ENCODE measurements around the gene CLEC4G. TPM values are rescaled to one million over a fixed set of nuclear protein-coding genes. Genes with fewer than 3 reads are reported as not detected.

The CLEC4G gene
- total RNA-seq, 1 experiment from 2014 or later: not detected

DNA sequence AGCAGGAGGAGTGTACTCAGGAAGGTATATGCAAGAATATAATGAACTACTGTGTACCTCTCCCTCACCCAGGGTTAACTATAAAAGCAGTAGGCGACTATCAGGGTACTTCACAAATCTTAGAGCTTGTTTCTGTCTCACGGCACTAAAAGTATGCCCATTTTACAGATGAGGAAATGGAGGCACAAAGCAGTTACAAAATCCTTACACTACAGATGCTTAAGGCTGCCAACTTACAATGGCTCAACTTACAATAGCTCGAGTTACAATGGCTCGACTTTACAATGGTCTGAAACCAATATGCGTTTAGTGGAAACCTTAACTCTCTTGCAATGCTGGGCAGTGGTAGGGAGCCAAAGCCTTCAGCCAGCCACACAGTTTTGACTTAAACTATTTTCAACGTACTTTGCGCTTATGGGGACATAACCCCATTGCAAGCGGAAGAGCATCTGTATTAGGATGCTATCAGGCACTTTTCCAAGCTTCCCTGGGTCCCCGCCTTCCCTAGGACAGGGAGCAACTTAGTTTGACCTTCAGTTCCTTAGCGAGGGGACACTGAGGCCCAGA lies 34.1 kb downstream of the CLEC4G start:
- no peak for DNase-seq (ENCODE audit: low read depth)

DNA sequence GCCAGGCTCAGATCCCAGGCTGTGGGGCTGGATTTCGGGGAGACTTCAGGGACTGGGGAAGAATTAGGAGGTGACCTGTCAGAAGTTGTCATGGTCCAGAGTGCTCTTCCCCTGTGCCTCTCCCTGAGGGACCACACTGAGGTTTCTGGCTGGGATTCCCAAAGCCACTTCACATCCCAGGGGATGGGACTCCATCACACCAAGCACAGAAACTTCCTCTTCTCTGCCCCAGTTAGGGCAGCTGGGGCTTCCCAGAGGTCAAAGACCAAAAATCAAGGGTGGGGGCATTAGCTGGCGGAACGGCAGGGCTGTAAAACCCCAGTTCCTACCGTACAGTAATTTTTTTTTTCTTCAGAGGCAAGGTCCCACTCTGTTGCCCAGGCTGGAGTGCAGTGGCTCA lies 37.4 kb downstream of the CLEC4G start:
- DNase-seq (ENCODE audit: low read depth): no peak

DNA sequence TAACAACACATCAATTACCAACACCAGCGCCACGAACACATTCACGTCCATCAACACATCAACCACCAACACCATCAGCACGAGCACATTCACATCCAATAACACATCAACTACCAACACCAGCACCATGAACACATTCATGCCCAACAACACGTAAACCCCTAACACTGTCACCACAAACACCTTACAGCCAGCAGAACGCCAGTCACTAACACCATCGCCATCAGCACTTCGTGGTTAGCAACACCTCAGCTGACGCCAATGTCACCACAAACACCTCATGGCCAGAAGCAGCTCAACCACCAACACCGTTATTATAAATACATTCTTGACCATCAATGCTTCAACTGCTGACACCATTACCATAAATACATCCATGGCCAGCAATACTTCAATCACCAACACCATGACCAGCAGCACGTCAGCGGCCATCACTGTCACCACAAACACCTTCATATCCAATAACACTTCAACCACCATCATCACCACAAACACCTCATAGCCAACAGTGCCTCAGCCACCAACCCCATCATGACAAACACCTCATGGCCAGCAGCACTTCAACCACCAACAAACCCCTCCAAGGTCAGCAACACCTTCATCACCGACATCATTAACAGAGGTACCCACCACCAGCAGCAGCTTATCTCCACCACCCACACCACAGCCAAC lies 39.4 kb downstream of the CLEC4G start:
- no peak for DNase-seq (ENCODE audit: low read depth)

DNA sequence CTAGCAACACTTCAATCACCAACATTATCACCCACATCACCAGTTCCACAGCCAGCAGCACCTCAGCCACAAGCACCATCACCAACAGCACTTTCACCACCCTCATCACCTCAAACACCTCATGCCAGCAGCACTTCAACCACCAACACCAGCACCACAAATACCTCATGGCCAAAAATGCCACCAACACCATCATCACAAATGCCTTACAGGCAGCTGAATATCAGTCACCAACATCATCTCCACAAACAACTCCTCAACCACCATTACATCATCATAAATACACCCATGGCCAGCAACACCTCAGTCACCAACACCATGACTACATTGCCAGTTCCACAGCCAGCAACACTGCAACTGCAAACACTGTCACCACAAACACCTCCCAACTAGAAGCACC lies 40.4 kb downstream of the CLEC4G start:
- no peak for DNase-seq (ENCODE audit: low read depth)

DNA sequence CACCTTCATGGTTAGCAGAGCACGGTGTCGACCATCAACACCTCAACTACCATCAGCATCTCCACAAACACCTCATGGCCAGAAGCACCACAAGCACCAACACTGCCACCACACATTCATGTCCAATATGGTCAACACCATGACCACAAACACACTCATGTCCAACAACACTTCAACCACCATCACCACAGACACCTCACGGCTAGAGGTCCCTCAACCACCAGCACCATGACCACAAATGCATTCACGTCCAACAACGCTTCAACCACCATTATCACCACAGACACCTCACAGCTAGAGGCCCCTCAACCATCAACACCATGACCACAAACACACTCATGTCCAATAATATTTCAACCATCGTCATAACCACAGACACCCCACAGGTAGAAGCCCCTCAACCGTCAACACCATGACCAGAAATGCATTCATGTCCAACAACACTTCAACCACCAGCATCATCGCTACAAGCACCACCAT lies 41.1 kb downstream of the CLEC4G start:
- DNase-seq (ENCODE audit: low read depth): no peak

DNA sequence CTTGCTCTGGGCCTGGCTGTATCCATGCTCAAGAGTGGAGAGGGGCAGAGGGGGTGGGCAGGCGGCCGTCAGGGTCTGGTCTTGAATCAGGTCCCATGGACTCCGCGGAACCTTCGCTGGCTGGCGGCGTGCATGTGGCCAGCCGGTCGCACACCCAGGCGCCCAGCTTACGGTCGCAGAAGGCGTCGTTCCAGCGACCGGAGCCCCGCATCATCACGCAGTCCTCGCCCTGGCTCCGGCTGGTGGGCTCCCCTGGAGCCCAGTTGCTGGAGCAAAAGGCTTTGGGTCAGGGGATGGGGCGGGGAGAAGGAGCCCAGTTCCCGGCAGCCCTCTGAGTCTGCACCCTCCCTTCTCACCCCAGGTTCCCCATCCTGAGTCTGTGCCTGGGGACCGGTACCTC lies 42.7 kb downstream of the CLEC4G start:
- no peak for DNase-seq (ENCODE audit: low read depth)

DNA sequence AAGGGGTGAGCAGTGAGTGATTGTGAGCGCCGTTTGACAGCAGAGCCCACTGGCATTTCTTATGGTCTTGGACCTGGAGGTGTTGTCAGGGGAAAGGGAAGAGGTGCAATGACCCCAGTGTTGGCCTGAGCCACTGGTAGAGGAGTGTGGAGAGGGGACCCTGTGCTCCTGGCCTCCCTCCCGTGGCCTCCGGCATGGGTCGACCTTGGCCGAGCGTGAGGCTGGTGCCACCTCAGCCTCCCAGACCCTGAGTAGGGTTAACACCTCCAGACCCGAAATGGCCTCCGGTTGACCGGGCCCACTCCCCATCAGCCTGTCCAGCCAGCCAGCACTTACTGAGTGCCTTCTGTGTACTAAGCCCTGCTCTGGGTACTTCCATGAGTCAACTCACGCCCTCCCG lies 44.7 kb downstream of the CLEC4G start:
- no peak for DNase-seq (ENCODE audit: low read depth)

DNA sequence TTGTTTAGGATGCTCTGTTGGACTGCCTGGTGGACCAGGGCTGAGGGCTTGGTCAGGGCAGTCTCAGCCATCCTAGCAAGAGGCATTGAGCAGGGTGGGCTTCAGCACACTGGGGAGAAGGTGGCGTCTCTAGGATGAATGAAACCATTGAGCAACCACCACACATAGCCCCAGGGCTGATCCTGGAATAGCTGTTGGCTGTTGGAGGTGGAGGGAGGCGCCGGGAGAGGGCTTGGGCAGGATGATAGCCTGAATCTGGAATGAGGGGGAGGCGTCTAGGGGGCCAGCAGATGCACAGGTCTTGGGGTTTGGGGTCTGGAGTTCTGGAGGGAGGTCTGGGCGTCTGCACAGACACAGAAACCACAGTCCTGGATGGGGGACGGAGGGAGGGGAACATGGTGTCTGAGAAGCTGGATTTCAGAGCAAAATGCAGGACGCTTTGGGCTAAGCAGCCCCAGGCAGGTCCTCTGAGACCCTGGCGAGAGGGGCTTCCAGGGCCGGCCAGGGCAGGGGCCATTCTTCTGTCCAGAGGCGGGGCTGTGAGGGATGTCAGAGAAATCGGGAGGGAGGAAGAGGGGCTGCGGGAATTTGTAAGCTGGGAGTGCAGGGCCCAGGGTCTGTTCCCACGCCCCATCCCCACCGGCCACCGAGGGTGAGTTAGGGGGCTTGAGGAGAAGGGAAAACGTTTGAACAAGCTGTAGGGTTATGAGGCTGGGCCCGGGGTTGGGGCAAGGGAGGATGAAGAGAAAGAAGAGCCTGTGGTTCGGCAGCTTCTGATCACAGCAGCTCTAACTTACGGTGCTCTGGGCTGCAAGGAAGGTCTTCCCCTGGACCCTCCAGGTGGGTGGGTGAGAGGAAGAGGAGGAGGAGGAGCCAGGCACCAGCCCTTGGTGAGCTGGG lies 46.1 kb downstream of the CLEC4G start:
- no peak for DNase-seq (ENCODE audit: low read depth)

DNA sequence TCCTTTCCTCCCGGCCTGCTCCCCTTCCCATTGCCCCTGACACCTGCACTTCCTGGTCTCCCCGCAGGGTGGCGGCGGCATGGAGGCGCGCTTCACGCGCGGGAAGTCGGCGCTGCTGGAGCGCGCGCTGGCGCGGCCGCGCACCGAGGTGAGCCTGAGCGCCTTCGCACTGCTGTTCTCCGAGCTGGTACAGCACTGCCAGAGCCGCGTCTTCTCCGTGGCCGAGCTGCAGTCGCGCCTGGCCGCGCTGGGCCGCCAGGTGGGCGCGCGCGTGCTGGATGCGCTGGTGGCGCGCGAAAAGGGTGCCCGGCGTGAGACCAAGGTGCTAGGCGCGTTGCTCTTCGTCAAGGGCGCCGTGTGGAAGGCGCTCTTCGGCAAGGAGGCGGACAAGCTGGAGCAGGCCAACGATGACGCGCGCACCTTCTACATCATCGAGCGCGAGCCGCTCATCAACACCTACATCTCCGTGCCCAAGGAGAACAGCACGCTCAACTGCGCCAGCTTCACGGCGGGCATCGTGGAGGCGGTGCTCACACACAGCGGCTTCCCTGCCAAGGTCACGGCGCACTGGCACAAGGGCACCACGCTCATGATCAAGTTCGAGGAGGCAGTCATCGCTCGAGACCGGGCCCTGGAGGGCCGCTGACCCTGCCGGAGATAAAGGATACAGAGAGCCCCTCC lies 49.6 kb downstream of the CLEC4G start:
- no peak for DNase-seq (ENCODE audit: low read depth)

DNA sequence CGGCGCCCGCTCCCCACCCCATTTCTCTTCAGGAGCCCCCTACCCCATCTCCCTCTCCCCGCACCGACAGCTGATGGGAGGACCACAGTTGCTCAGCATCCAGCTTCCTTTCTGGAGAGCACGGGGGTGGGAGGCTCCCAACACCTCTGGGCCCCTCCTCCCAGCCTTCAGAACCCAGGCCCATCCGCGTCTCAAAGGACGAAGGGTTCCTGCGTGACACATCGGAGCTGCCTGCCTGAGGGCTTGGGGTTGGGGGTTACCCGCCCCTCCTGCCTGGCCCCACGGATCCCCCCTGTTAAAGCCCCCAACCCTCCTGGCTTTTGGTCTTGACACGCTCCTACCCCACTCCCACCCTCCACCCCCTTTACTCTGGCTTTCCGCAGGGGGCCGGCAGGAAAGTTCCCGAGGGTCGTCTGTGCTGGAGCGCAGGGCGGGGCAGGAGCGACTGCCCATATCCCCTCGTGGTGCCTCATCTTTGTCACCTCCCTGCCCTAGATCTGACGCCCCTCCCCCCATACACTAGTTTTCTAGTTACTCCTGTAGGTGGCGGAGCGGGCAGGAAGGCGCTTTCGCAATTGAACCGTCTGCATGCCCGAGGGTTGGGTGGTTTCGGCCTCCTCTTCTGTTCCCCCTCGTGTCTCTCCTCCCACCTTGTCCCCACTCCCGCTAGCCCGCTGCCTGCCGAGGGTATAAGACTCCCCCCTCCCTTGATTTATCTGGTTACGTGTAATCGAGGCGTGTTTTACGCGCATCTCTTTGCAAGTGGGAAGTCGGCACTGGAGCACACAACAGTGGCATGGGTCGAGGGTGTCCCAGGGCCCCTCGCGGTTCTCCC lies 50.4 kb downstream of the CLEC4G start:
- peak; percentile 56 for DNase-seq (ENCODE audit: low read depth)

DNA sequence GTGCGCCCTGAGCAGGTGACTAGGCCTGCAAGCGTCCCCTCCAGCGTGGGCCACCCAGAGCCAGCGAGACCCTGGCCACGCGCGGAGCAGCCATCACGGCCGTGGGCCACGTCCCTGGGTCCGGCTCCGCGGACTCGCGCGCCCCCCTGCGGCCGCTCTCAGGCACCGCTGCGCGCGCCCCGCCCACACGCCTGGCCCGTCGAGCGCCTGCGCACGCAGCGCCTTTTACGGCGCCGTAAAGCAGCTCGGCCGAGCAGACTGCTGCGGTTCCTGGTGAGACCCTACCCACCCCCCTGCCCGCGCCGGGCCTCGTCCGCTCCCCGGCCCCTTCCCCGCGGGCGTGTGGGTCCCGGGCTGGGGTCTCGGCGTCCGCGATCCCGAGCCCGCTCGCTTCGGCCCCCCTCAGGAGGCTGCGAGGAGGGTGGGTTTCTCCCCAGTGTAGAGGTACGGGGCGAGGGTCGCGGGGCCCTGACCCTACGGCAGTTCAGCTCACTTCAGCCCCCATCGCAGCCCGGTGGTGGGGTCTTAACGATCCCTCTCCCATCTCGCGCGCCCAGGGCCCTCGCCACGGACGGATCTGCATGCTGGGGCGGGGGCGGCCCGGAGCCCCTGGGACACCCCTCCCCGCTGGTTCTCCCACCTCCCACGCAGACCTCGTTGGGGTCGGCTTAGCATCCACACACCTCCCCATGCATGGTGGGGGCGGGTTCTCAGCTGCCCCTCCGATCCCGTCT lies 51.1 kb downstream of the CLEC4G start, which contains the start of gene TRAPPC5:
Gene TRAPPC5 (plus strand): TSS at position 228 of the 734 bp plus-strand sequence. CDS start 1,421 bp downstream, outside the sequence.
- peak; percentile 87 for DNase-seq (ENCODE audit: low read depth)

DNA sequence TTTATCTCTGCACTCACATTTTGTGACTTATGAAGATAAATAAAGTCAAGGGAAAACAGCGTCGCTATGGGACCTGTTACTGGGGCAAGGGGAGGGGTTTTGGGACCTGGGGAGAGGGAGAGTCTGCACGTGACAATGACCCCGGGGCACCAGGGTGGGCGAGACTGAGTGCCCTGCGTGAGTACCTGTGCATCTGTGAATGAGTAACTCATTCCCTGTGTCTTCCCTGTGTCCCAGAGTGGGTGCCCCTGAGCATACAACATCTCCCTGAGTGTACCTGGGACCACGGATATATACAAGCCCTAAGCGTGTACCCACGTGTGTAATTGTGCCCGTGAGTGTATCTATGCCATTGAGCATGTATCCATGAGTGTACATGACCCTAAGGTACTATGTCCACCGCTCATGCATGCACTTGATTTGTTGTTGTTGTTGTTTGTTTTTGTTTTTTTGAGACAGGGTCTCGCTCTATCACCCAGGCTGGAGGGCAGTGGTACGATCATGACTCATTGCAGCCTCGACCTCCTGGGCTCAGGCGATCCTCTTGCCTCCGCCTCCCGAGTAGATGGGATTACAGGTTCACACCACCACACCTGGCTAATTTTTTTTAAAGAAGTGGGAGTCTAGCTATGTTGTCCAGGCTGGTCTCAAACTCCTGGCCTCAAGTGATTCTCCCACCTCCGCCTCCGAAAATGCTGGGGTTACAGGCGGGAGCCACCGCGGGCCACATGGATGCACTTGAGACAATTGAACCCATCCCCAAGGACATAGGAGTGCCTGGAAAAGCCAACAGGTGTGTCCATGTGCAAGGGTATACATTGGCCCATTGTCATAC lies 51.9 kb downstream of the CLEC4G start:
- no peak for DNase-seq (ENCODE audit: low read depth)

DNA sequence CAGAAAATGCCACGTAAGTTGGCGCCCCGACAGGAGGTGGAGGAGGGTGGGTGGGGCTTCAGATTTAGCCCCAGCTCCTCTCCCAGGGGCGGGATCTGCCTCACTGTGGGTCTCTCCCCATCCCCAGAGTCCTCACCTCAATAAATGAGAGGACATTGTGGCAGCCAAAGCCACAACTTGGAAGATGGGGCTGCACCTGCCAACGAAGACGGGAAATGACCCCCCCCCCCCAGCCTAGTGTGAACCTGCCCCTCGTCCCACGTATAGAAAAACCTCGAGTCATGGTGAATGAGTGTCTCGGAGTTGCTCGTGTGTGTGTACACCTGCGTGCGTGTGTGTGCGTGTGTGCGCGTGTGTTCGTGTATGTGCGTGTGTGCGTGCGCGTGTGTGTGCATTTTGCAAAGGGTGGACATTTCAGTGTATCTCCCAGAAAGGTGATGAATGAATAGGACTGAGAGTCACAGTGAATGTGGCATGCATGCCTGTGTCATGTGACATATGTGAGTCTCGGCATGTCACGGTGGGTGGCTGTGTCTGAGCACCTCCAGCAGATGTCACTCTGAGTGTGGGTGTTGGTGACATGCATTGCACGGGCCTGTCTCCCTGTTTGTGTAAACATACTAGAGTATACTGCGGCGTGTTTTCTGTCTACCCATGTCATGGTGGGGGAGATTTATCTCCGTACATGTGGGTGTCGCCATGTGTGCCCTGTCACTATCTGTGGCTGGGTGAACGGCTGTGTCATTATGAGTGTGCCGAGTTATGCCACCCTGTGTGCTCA lies 52.7 kb downstream of the CLEC4G start:
- DNase-seq (ENCODE audit: low read depth): no peak

Other genes starting within 250 kb of the CLEC4G start
- gene PEX11G, start 243.1 kb downstream of the CLEC4G start, total RNA-seq (2014; rRNA removed; shearing (Covaris generic)): 0.60 and 1.0 TPM in 2 replicates
- 16.9 and 37.6 TPM in 2 replicates for gene ZNF358, start 216.0 kb downstream of the CLEC4G start, total RNA-seq (2014; rRNA removed; shearing (Covaris generic))
- gene MCOLN1, start 209.5 kb downstream of the CLEC4G start, total RNA-seq (2014; rRNA removed; shearing (Covaris generic)): 1.6 and 3.6 TPM in 2 replicates
- gene PNPLA6, start 196.4 kb downstream of the CLEC4G start, total RNA-seq (2014; rRNA removed; shearing (Covaris generic)): 40.5 and 51.0 TPM in 2 replicates
- 1.4 and 1.5 TPM in 2 replicates for gene CAMSAP3, start 136.2 kb downstream of the CLEC4G start, total RNA-seq (2014; rRNA removed; shearing (Covaris generic))
- 47.3 and 48.9 TPM in 2 replicates for gene XAB2, start 102.6 kb downstream of the CLEC4G start, total RNA-seq (2014; rRNA removed; shearing (Covaris generic))
- 31.9 and 135 TPM in 2 replicates for gene PET100, start 102.3 kb downstream of the CLEC4G start, total RNA-seq (2014; rRNA removed; shearing (Covaris generic))
- gene PCP2, start 98.4 kb downstream of the CLEC4G start, total RNA-seq (2014; rRNA removed; shearing (Covaris generic)): not detected in 2 replicates
- gene STXBP2, start 95.0 kb downstream of the CLEC4G start, total RNA-seq (2014; rRNA removed; shearing (Covaris generic)): 11.7 and 15.8 TPM in 2 replicates
- not detected in 2 replicates for gene RETN, start 63.1 kb downstream of the CLEC4G start, total RNA-seq (2014; rRNA removed; shearing (Covaris generic))
- not detected in 2 replicates for gene MCEMP1, start 55.0 kb downstream of the CLEC4G start, total RNA-seq (2014; rRNA removed; shearing (Covaris generic))
- gene TRAPPC5, start 51.3 kb downstream of the CLEC4G start, total RNA-seq (2014; rRNA removed; shearing (Covaris generic)): 64.7 and 75.2 TPM in 2 replicates
- not detected in 2 replicates for gene FCER2, start 30.0 kb downstream of the CLEC4G start, total RNA-seq (2014; rRNA removed; shearing (Covaris generic))
- gene CD209, start 15.4 kb upstream of the CLEC4G start, total RNA-seq (2014; rRNA removed; shearing (Covaris generic)): not detected in 2 replicates
- not detected in 2 replicates for gene CLEC4M, start 31.1 kb upstream of the CLEC4G start, total RNA-seq (2014; rRNA removed; shearing (Covaris generic))
- 9.3 and 11.7 TPM in 2 replicates for gene EVI5L, start 98.1 kb upstream of the CLEC4G start, total RNA-seq (2014; rRNA removed; shearing (Covaris generic))
- not detected in 2 replicates for gene PRR36, start 142.3 kb upstream of the CLEC4G start, total RNA-seq (2014; rRNA removed; shearing (Covaris generic))
- gene LRRC8E, start 156.4 kb upstream of the CLEC4G start, total RNA-seq (2014; rRNA removed; shearing (Covaris generic)): 8.5 and 11.8 TPM in 2 replicates
- gene MAP2K7, start 171.8 kb upstream of the CLEC4G start, total RNA-seq (2014; rRNA removed; shearing (Covaris generic)): 8.4 and 8.8 TPM in 2 replicates
- gene TGFBR3L, start 182.7 kb upstream of the CLEC4G start, total RNA-seq (2014; rRNA removed; shearing (Covaris generic)): 7.1 TPM in 1 of 2 replicates, not detected in the other
- 33.4 and 33.7 TPM in 2 replicates for gene SNAPC2, start 188.2 kb upstream of the CLEC4G start, total RNA-seq (2014; rRNA removed; shearing (Covaris generic))
- gene CTXN1, start 194.0 kb upstream of the CLEC4G start, total RNA-seq (2014; rRNA removed; shearing (Covaris generic)): 1.2 and 3.8 TPM in 2 replicates
- 74.5 and 105 TPM in 2 replicates for gene TIMM44, start 211.6 kb upstream of the CLEC4G start, total RNA-seq (2014; rRNA removed; shearing (Covaris generic))

Data from Daoy (cell line).